Measurements from ENCODE around the gene GADD45B. TPM values are rescaled to one million over a fixed set of nuclear protein-coding genes. Genes with fewer than 3 reads are reported as not detected.

GADD45B gene
- total and polyA plus RNA-seq, 10 of the 15 experiments (the other 5 are each of a cell fraction or from before 2014, with no cell fraction given): 2.4 to 180 (median 91.1) TPM

- no peak for TF ChIP-seq E4F1 (IDR thresholded peaks at IDR 0.05; ENCODE audit: borderline replicate concordance, partially characterized antibody)
- no peak for TF ChIP-seq SRF (IDR thresholded peaks at IDR 0.05; ENCODE audit: low read depth in 2 of 2, low read length in 2 of 2)
- TF ChIP-seq JUND (IDR thresholded peaks at IDR 0.05; ENCODE audit: low read depth, low read length): no peak
- TF ChIP-seq HDGF (IDR thresholded peaks at IDR 0.05): no peak
- TF ChIP-seq STAT1 (conservative IDR thresholded peaks at IDR 0.05): no peak
- no peak for TF ChIP-seq PRDM15 (CRISPR knock-in tag; IDR thresholded peaks at IDR 0.05)
Observed at GRCh38 chr19:2497186-2497585, 21.3 kb downstream of the GADD45B start (continued).

GRCh38 chr19:2500156-2500555 is 24.2 kb downstream of the GADD45B start:
- Histone ChIP-seq H3K9me3 (replicated peaks; ENCODE audit: control insufficient read depth, insufficient read depth, low read length) (no peaks in the 10 kb centered on the region), H3K4me3 (no peak overlapping the region), H3K27ac (ENCODE audit: control insufficient read depth, insufficient read depth) (no peak overlapping the region), H3K79me2 (ENCODE audit: control insufficient read depth, insufficient read depth, low read length) (no peaks in the 10 kb centered on the region), H2AFZ (ENCODE audit: control insufficient read depth, low read depth, low read length) (no peak overlapping the region), H3K4me1 (ENCODE audit: control insufficient read depth, insufficient read depth, low read length) (peaks cover 7% of the 10 kb centered on the region), H3K4me2 (ENCODE audit: control insufficient read depth, insufficient read depth) (no peak overlapping the region), H3K36me3 (ENCODE audit: control insufficient read depth in 2 of 2, insufficient read depth in 2 of 2, low read length in 1 of 2) (no peaks in the 10 kb centered on the region), H3K27me3 (replicated peaks in 1 of 2; ENCODE audit: control insufficient read depth in 2 of 2, insufficient read depth in 2 of 2, low read length in 1 of 2) (no peaks in the 10 kb centered on the region; a peak in 1 of 4 replicates), H3K9ac (ENCODE audit: control insufficient read depth, insufficient read depth, low read length) (no peak overlapping the region), H4K20me1 (ENCODE audit: control insufficient read depth, insufficient read depth) (no peaks in the 10 kb centered on the region)
- ChIA-PET CTCF (interaction anchor here (1.6 kb wide), 1 partner anchor 44 kb away, joined by 3 read pairs; no protein-coding TSS in a partner anchor), POLR2A (interaction anchor here (0.6 kb wide), 2 partner anchors 44 to 53 kb away, joined by 3 to 5 read pairs; no protein-coding TSS in a partner anchor), RAD21 (ENCODE audit: unreplicated experiment) (interaction anchor here (1.0 kb wide), 1 partner anchor 23 kb away, joined by 3 read pairs; no protein-coding TSS in a partner anchor), SMC1A (ENCODE audit: uncharacterized antibody, unreplicated experiment) (no interaction called here)
- no peak for ATAC-seq
- no TSS peak for BruUV-seq (replicated peaks)
- no peak for DNase-seq (ENCODE audit: low read depth, low spot score)
- intact Hi-C loops (cut with micrococcal nuclease; ENCODE audit: unreplicated experiment): no loop called here
- in situ Hi-C loops (cut with MboI): no loop called here
- no peak for FAIRE-seq
- 68% methylated on average over 9 of the region's 13 CpGs for WGBS (ENCODE audit: insufficient coverage, insufficient replicate concordance, low lambda C conversion rate, missing lambda C conversion rate)
- TF ChIP-seq MTA2 (IDR thresholded peaks at IDR 0.05; ENCODE audit: low read depth) (no peak), ETV6 (conservative IDR thresholded peaks at IDR 0.05 in 1 of 2, IDR thresholded peaks at IDR 0.05 in 1 of 2; ENCODE audit: borderline replicate concordance in 1 of 2, low read depth in 1 of 2) (no peak), GABPA (IDR thresholded peaks at IDR 0.05; ENCODE audit: low read depth) (no peak), IRF5 (IDR thresholded peaks at IDR 0.05; ENCODE audit: borderline replicate concordance) (no peak), POU2F2 (IDR thresholded peaks at IDR 0.05; ENCODE audit: borderline replicate concordance, low read depth, low read length) (no peak), SMAD5 (IDR thresholded peaks at IDR 0.05; ENCODE audit: low read depth) (no peak)
